ENCODE results near the gene TCEA2.

Gene TCEA2

GRCh38 chr20:64032706-64033624 lies 30.0 kb upstream of the TCEA2 start:
- TF ChIP-seq YY1 (IDR thresholded peaks at IDR 0.05; ENCODE audit: insufficient read depth, insufficient read length) (no peak), ZNF274 (IDR thresholded peaks at IDR 0.05; ENCODE audit: low read depth, low read length) (no peak), SUZ12 (IDR thresholded peaks at IDR 0.05; ENCODE audit: extremely low read depth, insufficient read depth, insufficient read length) (no peak)
- peaks cover 76% of the 10 kb centered on the region for H3K36me3 ChIP-seq (ENCODE audit: insufficient read depth, insufficient read length, low read length)
- no peaks in the 10 kb centered on the region for H3K9me3 ChIP-seq (ENCODE audit: insufficient read depth, low read length)
- peaks cover 11% of the 10 kb centered on the region for H3K27me3 ChIP-seq (ENCODE audit: insufficient read depth, insufficient read length)
- H3K9ac ChIP-seq (ENCODE audit: insufficient read length, low read depth) = no peak overlapping the region
- no peak overlapping the region for H3K4me3 ChIP-seq (ENCODE audit: insufficient read length, low read depth)
- no peak for DNase-seq (ENCODE audit: low read depth, low spot score)
- H3K4me1 ChIP-seq (ENCODE audit: insufficient read depth, insufficient read length) = peaks cover 24% of the 10 kb centered on the region

GRCh38 chr20:64033981-64034493 lies 29.0 kb upstream of the TCEA2 start:
- H3K36me3 ChIP-seq (ENCODE audit: insufficient read depth, insufficient read length, low read length) = peaks cover 67% of the 10 kb centered on the region

GRCh38 chr20:64035066-64035932 lies 27.7 kb upstream of the TCEA2 start:
- TF ChIP-seq SUZ12 (IDR thresholded peaks at IDR 0.05; ENCODE audit: extremely low read depth, insufficient read depth, insufficient read length) = no peak
- TF ChIP-seq YY1 (IDR thresholded peaks at IDR 0.05; ENCODE audit: insufficient read depth, insufficient read length) = no peak
- no peak for TF ChIP-seq ZNF274 (IDR thresholded peaks at IDR 0.05; ENCODE audit: low read depth, low read length)
- Histone ChIP-seq H3K27me3 (ENCODE audit: insufficient read depth, insufficient read length) (peaks cover 30% of the 10 kb centered on the region), H3K9ac (ENCODE audit: insufficient read length, low read depth) (peak overlapping the region; percentile 44), H3K4me1 (ENCODE audit: insufficient read depth, insufficient read length) (peaks cover 28% of the 10 kb centered on the region), H3K4me3 (ENCODE audit: insufficient read length, low read depth) (no peak overlapping the region), H3K36me3 (ENCODE audit: insufficient read depth, insufficient read length, low read length) (peaks cover 55% of the 10 kb centered on the region), H3K9me3 (ENCODE audit: insufficient read depth, low read length) (peaks cover 8% of the 10 kb centered on the region; the same call in 1 of the 2 replicates)
- DNase-seq (ENCODE audit: low read depth, low spot score) = no peak

More at GRCh38 chr20:64033981-64034493, 29.0 kb upstream of the TCEA2 start:
- TF ChIP-seq SUZ12 (IDR thresholded peaks at IDR 0.05; ENCODE audit: extremely low read depth, insufficient read depth, insufficient read length) (no peak), YY1 (IDR thresholded peaks at IDR 0.05; ENCODE audit: insufficient read depth, insufficient read length) (no peak), ZNF274 (IDR thresholded peaks at IDR 0.05; ENCODE audit: low read depth, low read length) (no peak)
- no peak for DNase-seq (ENCODE audit: low read depth, low spot score)
- peaks cover 19% of the 10 kb centered on the region for H3K27me3 ChIP-seq (ENCODE audit: insufficient read depth, insufficient read length)
- peaks cover 24% of the 10 kb centered on the region for H3K4me1 ChIP-seq (ENCODE audit: insufficient read depth, insufficient read length)
- no peaks in the 10 kb centered on the region for H3K9me3 ChIP-seq (ENCODE audit: insufficient read depth, low read length)
- no peak overlapping the region for H3K9ac ChIP-seq (ENCODE audit: insufficient read length, low read depth)
- no peak overlapping the region for H3K4me3 ChIP-seq (ENCODE audit: insufficient read length, low read depth)

GRCh38 chr20:64035933-64036345 lies 27.1 kb upstream of the TCEA2 start, which contains the start of gene C20orf204:
TSS of gene C20orf204 (plus strand) at chr20:64036182. CDS start at chr20:64036324, 142 bp downstream.
- Histone ChIP-seq H3K4me3 (ENCODE audit: insufficient read length, low read depth) (no peak within 1 kb of the TSS), H3K9ac (ENCODE audit: insufficient read length, low read depth) (peak within 1 kb of the TSS; percentile 44), H3K4me1 (ENCODE audit: insufficient read depth, insufficient read length) (peaks cover 28% of the 10 kb centered on the region), H3K9me3 (ENCODE audit: insufficient read depth, low read length) (peaks cover 8% of the 10 kb centered on the region; the same call in 1 of the 2 replicates), H3K36me3 (ENCODE audit: insufficient read depth, insufficient read length, low read length) (peaks cover 48% of the 10 kb centered on the region), H3K27me3 (ENCODE audit: insufficient read depth, insufficient read length) (peaks cover 36% of the 10 kb centered on the region)
- no peak for DNase-seq (ENCODE audit: low read depth, low spot score)
- TF ChIP-seq SUZ12 (IDR thresholded peaks at IDR 0.05; ENCODE audit: extremely low read depth, insufficient read depth, insufficient read length) = no peak
- no peak for TF ChIP-seq ZNF274 (IDR thresholded peaks at IDR 0.05; ENCODE audit: low read depth, low read length)
- no peak for TF ChIP-seq YY1 (IDR thresholded peaks at IDR 0.05; ENCODE audit: insufficient read depth, insufficient read length)

- peaks cover 43% of the 10 kb centered on the region for H3K27me3 ChIP-seq (ENCODE audit: insufficient read depth, insufficient read length)
- no peak for TF ChIP-seq YY1 (IDR thresholded peaks at IDR 0.05; ENCODE audit: insufficient read depth, insufficient read length)
- no peak for TF ChIP-seq ZNF274 (IDR thresholded peaks at IDR 0.05; ENCODE audit: low read depth, low read length)
- TF ChIP-seq SUZ12 (IDR thresholded peaks at IDR 0.05; ENCODE audit: extremely low read depth, insufficient read depth, insufficient read length) = no peak
- no peak overlapping the region for H3K4me3 ChIP-seq (ENCODE audit: insufficient read length, low read depth)
- peaks cover 44% of the 10 kb centered on the region for H3K36me3 ChIP-seq (ENCODE audit: insufficient read depth, insufficient read length, low read length)
- DNase-seq (ENCODE audit: low read depth, low spot score) = no peak
- peak overlapping the region; percentile 44 for H3K9ac ChIP-seq (ENCODE audit: insufficient read length, low read depth)
- peaks cover 28% of the 10 kb centered on the region for H3K4me1 ChIP-seq (ENCODE audit: insufficient read depth, insufficient read length)
- peaks cover 8% of the 10 kb centered on the region; the same call in 1 of the 2 replicates for H3K9me3 ChIP-seq (ENCODE audit: insufficient read depth, low read length)
Observed at GRCh38 chr20:64036346-64037198, 26.4 kb upstream of the TCEA2 start.

GRCh38 chr20:64037199-64037497 lies 25.9 kb upstream of the TCEA2 start:
- Histone ChIP-seq H3K9ac (ENCODE audit: insufficient read length, low read depth) (peak overlapping the region; percentile 17), H3K27me3 (ENCODE audit: insufficient read depth, insufficient read length) (peaks cover 48% of the 10 kb centered on the region), H3K4me3 (ENCODE audit: insufficient read length, low read depth) (no peak overlapping the region), H3K36me3 (ENCODE audit: insufficient read depth, insufficient read length, low read length) (peaks cover 38% of the 10 kb centered on the region), H3K9me3 (ENCODE audit: insufficient read depth, low read length) (peaks cover 8% of the 10 kb centered on the region; the same call in 1 of the 2 replicates), H3K4me1 (ENCODE audit: insufficient read depth, insufficient read length) (peaks cover 32% of the 10 kb centered on the region)
- TF ChIP-seq SUZ12 (IDR thresholded peaks at IDR 0.05; ENCODE audit: extremely low read depth, insufficient read depth, insufficient read length) (no peak), YY1 (IDR thresholded peaks at IDR 0.05; ENCODE audit: insufficient read depth, insufficient read length) (no peak), ZNF274 (IDR thresholded peaks at IDR 0.05; ENCODE audit: low read depth, low read length) (no peak)
- no peak for DNase-seq (ENCODE audit: low read depth, low spot score)

Measured in NT2/D1 (cell line).